Glomerular visceral epithelial cell (primary cell): ENCODE results near the gene LHX1.

Source experiments
- DNase-seq: peaks from one replicate; pipeline ENCODE4 v3.0.0-alpha.2; 2016; ENCODE audit errors: extremely low spot score

LHX1 gene

DNA sequence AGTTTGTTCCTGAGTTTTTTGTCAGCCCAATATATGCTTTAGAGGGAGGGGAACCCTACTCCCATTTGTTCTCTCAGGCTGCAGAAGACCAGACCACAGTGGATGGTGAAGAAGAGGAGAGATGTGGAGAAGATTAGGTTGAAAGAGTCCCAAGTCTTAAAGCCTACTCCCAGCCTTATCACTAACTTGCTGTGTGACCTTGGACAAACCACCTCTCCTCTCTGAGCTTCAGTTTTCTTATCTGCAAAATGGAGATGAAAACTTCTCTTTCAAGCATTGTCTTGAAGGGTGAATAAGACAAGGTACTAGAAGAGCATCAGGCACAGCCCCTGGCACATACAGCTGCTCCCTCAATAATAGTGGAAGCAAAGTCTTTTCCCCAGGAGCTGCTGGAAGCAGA lies 15.1 kb upstream of the LHX1 start:
- DNase-seq, result no peak

DNA sequence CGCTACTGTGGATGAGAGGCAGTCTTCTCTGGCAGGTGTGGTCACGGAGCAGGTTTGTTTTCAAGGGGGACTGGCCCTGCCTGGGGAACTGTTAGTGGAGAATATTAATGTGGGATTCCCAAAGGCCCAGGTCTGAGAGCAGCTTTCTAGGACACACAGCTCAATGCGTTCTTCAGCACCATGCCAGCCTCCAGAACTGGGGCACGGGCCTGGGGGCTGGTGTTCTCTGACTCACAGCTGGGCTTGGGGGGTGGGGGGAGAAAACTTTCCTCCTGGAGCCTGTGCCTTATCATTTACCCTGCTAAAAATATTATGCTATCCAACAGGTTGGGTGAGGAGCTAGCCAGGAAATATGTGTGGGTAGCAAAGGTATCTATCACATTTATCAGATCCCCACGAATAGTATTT lies 13.5 kb upstream of the LHX1 start:
- no peak for DNase-seq

DNA sequence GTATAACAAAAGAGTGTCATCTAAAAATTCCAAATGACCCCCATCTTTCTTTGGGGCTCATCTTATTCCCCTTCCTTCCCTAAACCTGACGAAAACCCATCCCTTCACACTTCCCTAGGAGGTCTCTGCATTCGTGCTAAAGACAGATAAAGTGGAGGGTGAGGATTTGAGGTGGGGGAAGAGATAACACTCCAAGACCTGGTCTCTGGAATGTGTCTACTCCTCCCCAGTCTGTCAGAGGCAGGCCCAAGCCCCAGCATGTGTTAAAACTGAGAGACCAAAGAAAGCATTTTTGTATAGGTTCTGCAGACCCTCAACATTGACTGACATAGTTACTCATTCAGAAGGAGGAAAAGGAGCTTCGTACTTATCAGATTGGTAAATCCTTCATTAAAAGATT lies 11.0 kb upstream of the LHX1 start:
- no peak for DNase-seq

DNA sequence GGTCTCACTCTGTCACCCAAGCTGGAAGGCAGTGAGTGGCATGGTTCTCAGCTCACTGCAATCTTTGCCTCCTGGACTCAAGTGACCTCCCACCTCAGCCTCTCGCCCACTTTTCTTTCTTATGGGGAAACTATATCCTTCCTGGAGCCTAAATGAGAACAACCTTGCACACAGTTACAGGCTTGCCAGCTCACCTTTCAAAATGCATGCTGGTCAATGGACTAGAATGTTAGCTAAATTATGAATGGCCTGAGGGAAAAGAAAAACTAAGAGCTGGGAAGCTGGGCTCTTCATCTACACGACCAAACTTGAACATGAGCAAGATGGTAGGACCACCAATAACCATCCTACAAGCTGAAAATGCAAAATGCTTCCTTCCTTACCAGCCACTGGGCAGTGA lies 10.6 kb upstream of the LHX1 start:
- DNase-seq, result no peak

DNA sequence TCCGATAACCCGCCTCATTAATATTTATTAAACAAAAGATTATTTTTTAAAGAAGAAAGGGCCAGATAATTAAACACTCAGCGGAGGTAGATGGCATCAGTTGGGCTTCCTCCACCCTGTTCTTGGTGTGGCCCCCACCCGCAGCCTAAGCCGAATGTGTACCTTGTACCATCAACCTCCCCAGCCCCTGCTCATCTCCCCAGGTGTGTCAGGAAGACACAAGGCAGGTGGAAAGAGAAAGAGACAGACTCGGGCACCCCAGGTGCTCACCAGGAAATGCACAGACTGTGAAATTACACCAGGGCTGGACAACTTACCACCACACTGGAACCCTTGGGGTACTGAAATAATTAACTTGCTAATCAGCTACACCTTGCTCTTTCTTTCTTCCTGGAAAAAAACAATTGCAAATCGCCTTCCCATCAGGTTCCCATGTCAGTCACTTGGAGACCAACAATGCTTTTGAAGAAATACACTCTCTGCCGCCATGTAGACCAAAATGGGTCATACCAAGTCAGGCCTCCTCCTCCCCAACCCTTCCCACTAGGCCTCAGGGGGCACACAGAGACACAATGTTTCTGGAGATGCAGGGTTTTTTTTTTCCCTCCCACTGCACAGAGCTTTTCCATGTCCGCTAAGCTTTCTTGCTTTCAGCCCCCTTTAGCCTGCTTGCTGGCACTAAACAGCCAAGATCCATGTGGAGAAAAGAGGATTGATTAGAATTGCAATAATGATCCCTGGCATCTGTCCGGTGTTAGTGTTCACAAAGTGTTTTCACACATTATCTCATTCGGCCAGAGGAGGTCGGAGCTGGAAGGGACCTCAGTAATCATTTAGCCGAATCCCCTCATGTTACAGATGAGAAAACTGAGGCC lies 8.6 kb upstream of the LHX1 start:
- no peak for DNase-seq

DNA sequence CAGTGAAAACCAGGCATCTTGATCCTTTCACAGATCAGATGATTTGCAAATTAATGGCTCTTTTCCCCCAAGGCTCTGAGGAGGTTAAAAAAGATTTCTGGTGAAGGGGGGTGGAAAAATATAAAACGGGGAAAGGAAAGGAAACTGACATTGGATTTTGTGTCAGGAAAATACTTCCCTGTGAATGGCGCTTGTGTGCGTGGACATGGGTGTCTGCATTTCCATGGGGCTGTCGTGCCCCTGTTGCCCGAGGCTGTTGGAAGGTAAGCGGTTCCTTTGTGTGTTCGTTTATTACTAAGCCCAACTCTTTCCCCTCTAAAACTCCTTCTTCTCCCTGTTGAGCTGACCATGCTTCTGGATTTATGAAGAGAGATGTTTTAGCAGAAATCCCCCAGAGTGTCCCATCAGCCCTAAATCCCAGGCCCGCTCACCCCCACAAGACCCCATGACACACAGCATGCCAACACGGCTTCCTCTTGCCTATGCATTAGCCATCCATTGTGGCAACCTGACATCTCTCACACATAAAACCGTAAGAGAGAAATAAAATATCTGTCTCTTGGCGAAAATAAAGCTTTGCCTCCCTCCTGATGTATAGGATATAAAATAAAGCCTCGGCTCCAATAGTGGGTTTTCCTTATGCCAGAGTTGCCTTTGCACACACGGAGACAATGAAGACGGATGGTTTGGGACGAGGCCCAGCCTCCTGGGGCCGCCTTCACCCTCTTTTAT lies 7.3 kb upstream of the LHX1 start:
- DNase-seq, result no peak

DNA sequence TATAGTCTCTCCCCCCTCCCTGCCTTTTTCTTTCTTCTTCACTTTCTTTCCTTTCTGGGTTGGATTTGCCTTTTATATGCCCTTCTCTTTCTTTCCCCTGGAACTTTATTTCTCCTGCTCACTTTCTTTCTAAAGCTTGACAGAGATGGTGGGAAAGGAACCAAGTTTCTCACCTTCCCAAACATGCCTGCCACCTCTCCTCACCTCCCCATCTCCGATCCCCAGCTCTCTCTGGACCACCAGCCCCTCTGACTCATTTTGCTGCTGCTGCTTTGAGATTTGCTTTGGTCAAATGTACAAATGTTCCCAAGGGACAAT lies 6.7 kb upstream of the LHX1 start:
- DNase-seq, result no peak

DNA sequence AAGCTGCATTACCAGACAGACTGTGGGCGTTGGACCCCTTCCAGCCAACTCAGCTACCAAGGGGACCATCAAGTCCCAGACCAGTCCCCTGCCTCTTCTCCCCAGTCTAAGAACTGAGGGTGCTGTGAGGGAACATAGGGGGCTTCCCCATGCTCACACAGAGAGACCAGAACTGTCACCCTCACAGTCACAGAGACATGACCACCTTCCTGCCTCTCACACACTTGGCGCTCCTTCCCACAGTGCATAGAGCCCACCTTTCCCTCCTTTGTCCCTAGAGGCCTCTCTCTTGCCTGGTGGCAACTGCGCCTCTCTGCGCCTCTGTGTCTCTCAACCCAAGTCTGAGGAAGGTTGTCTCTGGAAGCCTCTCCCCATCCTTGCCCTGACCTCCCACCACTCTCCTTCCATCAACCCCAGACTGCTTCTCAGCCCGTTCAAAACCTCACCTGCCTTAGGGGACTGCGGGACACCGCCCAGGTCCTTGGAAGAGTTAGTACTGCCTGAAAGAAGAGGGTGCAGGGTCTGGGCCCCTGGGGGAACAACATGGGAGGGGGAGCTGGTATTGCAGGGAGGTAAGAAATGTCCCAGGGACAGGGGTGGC lies 6.1 kb upstream of the LHX1 start:
- no peak for DNase-seq

DNA sequence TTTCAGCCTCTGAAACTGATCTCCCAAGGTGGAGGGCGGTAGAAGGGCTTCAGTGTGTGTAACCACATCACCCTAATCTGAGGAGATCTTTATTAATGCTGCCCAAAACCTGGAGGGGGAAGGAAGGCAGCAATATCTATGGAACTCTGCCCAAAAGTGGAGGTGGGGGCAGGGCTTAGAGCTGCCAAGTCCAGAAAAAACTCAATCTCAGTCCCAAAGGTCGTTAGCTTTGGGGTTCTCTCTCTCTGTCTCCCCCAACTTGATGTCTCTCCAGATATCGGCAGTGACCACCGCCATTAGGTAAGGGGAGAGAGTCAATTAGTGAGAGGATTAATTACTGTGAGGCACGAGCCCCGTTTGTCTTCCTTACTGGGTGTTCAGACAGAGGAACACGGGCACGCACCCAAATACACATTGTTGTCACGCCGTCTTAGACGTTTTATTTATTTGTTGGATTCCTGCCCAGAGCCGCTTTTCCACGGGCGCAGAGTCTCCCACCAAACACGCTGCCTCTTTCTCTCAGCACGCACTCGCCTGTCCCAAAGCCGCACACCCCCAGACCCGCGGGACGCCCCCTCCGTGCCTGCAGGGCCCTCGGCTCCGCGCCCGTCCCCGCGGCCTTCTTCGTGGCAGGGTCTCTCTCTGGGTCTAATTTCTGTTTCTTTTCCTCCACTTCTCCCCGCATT lies 5.4 kb upstream of the LHX1 start:
- DNase-seq, result no peak

DNA sequence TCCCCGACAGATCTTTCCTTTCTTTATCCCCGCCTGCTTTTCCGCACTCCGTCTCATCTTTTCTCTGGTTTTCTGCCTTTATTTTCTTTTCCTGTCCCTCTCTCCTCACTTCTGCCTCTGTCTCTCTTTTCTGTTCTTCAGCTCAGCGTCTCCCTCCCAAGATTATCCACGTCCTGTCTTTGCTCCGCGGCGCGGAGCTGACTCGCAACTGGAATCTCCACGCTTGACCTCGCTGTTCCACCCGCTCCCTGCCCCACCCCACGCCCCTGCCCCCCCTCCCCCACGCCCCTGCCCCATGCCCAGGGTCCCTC lies 4.9 kb upstream of the LHX1 start:
- no peak for DNase-seq

DNA sequence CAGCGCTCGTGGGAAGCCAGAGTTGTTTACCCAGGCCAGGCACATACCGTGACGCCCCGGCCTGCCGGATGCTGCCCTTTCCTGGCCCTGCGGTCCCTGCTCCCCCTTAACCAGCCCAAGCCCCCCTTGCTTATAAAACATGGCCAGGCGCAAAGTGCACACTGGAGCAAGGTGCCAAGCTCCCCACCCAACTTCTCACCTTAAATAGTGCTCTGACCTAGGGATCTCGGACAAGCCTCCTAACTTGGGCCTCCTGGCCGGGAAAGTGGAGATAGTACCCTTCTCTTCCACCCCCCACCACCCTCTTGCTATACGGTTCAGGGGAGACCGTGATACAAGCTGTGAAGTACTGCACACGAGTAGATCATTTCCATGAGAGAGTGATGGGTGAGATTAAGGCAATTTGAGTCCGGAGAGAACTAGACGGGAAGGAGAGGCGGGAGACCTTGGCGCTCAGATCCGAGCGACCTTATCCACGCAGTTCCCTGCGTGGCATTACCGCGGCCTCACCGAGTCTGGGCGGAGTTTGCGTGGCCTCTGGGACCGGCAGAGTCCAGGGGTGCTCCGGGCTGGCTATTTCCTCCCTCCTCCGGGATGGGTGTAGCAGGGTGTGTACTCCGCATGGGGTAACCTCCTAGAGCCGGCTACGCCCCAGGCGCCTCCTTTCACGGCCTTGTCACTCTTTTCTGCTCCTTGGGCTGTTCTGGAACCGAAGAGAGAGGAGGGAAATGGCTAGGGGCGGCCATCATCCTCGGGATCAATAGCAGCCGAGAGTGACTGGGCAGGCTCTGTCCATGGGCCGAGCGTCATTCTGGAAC lies 4.4 kb upstream of the LHX1 start:
- DNase-seq, result no peak

DNA sequence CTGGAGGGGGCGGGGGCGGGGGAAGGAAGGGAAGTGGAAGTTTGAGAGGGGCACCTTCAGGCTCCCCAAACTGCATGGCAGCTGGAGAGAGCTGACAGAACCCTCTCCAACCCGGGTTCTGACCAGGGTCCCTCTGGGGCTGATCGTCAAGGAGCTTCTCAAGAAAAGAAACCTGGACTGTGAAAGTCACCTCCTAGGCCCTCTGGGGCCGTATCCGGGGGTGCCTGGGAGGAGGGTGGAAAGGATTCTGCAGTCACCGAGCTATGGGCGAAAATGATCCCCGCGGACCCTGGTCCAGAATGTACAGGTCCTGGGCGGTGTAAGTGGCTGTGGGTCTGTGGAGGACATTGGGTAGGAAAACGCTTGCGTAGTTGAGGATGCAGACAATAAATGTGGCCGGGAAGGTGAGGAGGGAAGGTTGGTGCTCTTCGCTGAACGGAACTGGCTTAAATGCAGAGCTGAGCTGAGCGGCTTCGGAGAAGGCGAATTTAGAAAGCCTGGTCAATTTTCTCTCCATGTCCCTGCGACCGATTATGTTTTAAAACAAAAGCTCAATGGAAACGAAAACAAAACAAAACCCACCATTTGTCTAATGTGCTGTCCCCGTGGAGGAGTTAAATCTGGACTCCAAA lies 3.6 kb upstream of the LHX1 start:
- no peak for DNase-seq

DNA sequence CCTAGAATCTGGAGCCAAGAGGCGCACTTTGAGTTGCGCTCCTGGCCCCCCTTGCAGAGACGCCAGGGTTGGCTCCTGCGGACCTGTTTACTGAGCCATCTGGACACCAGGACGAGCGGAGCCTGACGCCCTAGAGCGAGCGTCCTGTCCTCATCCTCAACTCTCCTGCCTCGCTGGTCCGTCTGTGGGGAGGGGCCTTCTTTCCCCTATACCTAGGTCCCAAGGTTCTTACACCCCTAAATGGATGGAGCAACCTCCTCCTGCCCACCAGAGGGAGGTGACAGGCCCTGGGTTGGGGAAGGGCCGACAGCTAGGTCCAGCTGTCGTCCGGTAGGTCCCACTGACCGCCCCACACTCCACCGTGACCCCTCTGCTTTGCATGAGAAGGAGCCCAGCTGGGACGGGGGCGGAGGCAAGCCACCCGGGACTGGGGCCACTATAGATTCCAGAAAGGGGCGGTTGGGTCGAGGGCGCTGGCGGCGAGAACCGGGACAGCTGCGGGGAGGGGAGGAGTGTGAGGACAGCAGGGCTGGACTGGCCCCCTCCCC lies 3.1 kb upstream of the LHX1 start:
- DNase-seq, result no peak

DNA sequence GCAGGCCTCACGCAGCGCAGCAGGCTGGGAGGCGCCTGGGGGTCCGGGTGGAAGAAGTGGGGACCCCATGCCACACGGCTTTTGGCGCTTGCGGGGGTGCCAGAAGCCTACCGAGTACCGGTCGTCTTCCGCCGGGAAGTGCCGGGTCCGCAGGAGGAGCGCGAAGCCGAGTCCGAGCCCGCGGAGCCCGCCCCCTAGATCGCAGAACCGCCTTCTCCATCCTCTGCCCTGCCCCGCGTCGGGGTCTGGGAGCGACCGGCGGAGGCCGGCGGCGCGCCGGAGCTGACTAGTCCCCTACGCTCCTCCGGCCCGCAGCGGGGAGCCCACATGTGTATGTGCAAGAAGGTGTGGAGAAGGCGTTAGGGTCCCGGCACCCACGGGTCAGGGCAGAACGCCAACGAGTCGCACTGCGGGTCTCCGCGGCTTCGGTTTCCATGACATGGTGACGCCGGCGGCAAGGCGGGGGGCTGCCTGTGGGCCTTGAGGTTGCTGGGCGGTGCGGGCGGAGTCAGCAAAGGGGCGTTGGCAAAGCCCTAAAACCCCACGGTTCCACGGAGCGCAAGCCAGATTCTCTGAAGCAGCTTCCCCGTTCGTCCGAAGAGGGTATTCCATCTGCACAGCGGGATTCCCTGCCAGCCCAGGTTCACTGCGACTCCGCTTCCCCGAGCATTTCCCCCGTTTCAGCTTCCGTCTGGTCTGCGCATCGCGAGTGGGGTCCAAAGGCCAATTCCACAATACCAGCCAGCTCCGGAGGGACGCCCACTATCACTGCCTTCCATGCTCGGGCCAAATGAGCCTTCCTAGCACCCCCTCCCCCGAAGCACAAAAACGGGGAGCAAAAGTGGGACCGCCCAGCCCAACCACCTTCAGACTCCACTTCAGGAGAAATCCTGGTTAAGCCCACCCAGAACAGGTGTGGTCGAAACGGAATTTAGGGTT lies 2.3 kb upstream of the LHX1 start:
- DNase-seq, result peak; percentile 76

DNA sequence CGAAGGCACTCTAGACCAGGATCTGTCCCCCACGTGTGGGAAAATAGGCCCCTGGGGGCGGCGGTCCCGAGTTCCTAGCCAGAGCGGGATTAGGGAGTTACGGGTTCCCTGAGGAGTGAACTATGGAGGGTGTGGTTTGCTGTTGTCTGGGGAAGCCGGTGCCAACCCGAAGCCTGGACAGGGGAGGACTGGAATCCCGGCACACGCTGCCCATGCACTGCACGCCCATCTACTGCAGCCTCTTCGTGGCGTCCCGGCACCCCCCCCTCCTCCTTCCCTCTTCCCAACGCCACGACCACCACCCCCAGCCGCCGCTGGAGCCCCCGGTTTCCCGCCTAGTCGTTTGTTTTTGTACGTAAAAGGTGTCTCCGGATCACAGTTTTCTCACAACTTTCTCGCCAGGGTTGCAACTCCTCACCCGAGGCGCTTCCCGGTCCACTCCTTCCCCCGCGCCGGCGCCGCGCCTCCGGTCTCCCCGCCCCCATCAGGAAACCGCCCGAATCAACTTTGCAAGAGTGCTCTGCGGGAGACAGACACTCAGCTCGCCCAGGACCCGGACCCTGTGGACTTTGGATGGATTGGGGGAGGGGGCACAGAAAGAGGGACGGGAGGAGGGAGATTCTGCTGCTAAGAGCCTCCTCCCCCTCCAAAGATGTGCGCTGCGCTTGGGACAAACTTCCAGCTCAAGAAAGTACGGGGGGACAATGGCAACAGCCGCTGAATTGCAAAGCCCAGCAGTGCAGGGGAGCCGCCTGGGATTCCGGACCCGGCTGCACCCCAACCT lies 1.4 kb upstream of the LHX1 start:
- DNase-seq, result peak; percentile 75

DNA sequence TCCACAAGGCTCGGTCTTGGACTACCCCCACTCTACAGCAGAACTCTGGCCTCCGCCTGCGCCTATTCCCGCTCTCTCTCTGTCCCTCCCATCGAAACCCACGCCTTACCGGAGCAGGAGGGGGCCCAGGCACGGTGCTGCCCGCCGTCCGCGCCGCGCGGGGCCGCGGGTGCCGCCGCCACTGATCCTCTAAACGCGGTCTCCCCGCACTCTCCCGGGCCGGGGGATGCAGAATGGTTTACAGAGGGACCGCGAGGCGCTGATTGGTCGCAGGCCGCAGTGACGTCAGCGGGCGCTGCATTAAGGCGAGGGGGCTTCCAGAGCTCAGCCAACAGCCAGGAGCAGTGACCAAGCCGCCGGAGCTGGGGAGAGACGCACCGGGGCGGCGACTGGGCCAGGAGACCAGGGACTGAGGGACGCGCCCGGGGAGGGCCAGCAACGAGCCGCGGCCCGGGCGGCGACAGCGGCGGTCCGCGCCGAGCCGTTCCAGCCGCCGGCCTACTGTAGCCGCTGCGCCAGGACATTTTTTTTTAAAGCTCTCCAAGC lies 747 bp upstream of the LHX1 start:
- peak; percentile 82 for DNase-seq

DNA sequence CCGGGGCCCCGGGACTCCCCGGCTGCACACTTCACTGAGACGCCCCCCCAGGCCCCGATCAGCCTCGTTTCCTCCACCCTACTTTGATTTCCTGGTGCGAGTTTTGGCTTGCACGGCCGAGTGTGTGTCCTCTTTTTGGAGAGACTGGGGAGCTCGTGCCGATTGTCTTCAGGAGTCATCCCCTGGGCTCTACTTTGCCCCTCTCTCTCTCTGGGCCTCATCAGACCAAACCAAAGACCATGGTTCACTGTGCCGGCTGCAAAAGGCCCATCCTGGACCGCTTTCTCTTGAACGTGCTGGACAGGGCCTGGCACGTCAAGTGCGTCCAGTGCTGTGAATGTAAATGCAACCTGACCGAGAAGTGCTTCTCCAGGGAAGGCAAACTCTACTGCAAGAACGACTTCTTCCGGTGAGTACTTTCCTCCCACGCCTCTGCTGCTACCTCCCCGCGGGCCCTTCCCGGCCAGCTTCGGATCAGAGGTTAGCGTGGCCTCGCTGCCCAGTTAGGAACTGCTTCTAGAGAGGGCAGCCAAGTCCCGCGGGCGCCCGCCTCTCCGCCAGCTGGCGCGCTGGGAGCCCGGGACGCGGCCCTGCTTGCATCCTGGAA lies 787 bp downstream of the LHX1 start:
- DNase-seq, result peak; percentile 75

DNA sequence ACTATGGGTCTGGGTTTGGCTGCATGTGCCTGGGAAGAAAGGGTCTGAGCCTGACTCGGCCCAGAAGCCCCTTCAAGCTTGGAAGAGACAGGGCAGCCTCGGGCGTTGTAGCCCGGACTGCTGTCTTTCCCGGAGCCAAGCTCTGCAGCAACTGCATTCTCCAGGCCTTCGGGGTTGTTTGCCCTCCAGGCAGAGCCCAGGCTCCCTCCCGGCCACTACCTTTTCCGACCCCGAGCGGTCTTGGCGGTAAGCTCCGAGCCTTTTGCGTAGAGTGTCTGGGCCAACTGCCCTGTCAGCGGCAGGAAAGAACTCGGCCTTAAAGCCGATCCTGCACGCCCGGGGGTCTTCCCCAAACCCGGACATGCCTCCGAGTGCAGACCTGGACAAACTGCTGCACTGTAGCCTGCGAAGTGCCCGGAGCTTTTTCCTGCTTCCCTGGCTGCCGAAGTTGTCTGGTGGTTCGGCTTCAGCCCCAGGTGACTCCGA lies 1.3 kb downstream of the LHX1 start:
- no peak for DNase-seq
